Activated CD4-positive, alpha-beta T cell treated with anti-CD3 and anti-CD28 coated beads, Interleukin-2, amount 10 ng/mL, durations not matched to agents 7 days and 5 days (primary cell): ENCODE results near the gene OMG. TPM values are rescaled to one million over a fixed set of nuclear protein-coding genes. Genes with fewer than 3 reads are reported as not detected.
"Not testable (repeated sequence)": the region's sequence is repeated elsewhere in the genome, so short reads cannot be mapped to it uniquely, and the experiment has no call there.

Experiments
- CTCF ChIA-PET: fragments of 350-600 bp; sonication (Branson Sonifier 250); formaldehyde crosslinking; loops from one replicate; lab custom pipeline; 2021; ENCODE audit warnings: antibody characterized with exemption; lab: Charles Lee
- POLR2A ChIA-PET: fragments of 350-600 bp; sonication (Branson Sonifier 250); formaldehyde crosslinking; loops from one replicate; lab custom pipeline; 2021; ENCODE audit warnings: antibody characterized with exemption; lab: Charles Lee
- DNase-seq: peaks from one replicate; pipeline ENCODE4 v3.0.0-alpha.2; 2020
- H3K27ac Mint-ChIP-seq: one replicate; pipeline ENCODE4 v1.8.0; 2021; ENCODE audit warnings: mild to moderate bottlenecking, moderate library complexity, mixed read lengths
- H3K27me3 Mint-ChIP-seq: one replicate; pipeline ENCODE4 v1.8.0; 2021; ENCODE audit warnings: mixed read lengths
- H3K36me3 Mint-ChIP-seq: one replicate; pipeline ENCODE4 v1.8.0; 2021; ENCODE audit warnings: low read depth, mixed read lengths
- H3K4me1 Mint-ChIP-seq: one replicate; pipeline ENCODE4 v1.8.0; 2021; ENCODE audit warnings: mixed read lengths
- H3K4me3 Mint-ChIP-seq: one replicate; pipeline ENCODE4 v1.8.0; 2021; ENCODE audit warnings: mild to moderate bottlenecking, moderate library complexity, mixed read lengths
- H3K9me3 Mint-ChIP-seq: one replicate; pipeline ENCODE4 v1.8.0; 2021; ENCODE audit warnings: mixed read lengths
- total RNA-seq, 2 experiments: library from RNA; stranded (reverse); gene quantifications; one replicate each; pipeline ENCODE4 v1.2.3, GENCODE V29; 2021

Gene OMG
- total RNA-seq, 2 experiments from 2014 or later, result 0.44 to 0.62 TPM

DNA sequence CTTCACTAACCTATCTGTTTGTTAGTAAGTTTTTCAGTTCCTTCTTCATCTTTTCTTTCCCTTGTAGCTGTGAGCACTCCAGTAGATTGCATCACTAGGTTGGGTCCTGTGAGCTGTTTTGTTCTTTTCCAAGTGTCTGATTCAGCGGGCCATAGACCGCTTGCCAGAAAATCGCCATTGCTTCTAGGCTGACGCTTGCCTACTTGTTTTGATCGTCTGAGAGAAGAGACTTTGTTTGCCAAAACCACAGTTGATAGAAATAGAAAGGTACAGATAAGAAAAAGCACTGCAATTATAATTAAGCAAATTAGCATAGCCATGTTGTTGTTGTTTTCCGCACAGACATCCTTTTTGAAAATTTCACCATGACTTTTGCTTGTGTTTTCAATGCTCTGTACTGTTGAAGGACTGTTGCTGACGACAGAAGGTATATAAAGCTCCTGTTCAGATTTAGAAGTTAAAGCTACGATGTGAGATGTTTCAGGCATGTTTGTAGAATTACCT lies 21.3 kb upstream of the OMG start:
- Mint-ChIP-seq H3K4me3 (peak overlapping the region; percentile 80), H3K4me1 (peaks cover 46% of the 10 kb centered on the region), H3K27me3 (no peaks in the 10 kb centered on the region), H3K36me3 (peaks cover 37% of the 10 kb centered on the region), H3K27ac (peak overlapping the region; percentile 94), H3K9me3 (no peaks in the 10 kb centered on the region)
- POLR2A ChIA-PET, result no interaction called here
- CTCF ChIA-PET, result interaction anchor here (0.6 to 1.1 kb wide), 2 partner anchors 71 to 1201 kb away, joined by 3 to 4 read pairs; no protein-coding TSS in a partner anchor
- DNase-seq, result peak; percentile 61

DNA sequence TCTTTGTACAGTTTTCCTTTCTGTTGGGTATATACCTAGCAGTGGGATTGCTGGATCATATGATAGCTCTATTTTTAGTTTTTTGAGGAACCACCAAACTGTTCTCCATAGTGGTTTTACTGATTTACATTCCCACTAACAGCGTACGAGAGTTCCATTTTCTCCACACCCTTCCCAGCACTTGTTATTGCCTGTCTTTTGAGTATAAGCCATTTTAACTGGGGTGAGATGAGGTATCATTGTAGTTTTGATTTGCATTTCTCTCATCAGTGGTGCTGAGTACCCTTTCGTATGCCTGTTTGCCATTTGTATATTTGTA lies 17.7 kb upstream of the OMG start:
- Mint-ChIP-seq H3K27ac (peak overlapping the region; percentile 99), H3K4me1 (peaks cover 36% of the 10 kb centered on the region), H3K4me3 (peak overlapping the region; percentile 85), H3K9me3 (no peaks in the 10 kb centered on the region), H3K27me3 (no peaks in the 10 kb centered on the region), H3K36me3 (peaks cover 47% of the 10 kb centered on the region)
- ChIA-PET POLR2A (no interaction called here), CTCF (no interaction called here)
- DNase-seq, result no peak

DNA sequence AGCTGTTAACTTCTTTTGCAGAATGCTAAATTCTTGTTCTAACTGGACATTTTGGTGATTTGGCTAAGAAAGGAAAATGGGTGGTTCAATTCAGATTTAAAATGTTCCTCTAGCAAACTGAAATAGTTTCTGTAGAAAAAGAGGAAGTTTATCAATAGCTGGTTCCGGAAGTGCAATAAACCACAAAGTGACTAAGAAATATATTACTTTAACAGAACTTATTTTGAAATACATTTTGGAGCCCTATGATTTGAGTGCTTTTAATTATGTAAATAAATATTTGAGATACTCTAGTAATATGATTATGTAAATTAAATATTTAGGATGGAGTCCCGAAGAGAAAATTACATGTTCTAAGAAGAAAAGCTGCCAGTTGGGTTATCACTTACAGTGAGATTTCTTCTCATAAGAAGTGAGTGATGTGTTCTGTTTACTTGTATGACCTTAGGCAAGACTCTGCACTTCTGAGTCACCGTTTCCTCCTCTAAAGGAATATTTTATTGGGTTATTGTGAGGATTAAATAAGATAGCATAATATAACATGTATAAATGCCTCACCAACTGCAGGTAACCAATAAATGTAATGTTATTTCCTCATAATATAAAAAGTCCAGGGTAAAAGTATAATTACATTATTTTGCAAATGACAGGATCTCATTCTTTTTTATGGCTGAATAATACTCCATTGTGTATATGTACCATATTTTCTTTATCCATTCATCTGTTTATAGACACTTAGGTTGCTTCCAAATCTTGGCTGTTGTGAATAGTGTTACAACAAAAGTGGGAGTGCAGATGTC lies 17.1 kb upstream of the OMG start, which contains the start of gene EVI2B:
Gene EVI2B (minus strand): TSS at position 73 of the 800 bp plus-strand sequence. CDS start 8,445 bp downstream, outside the sequence.
- Mint-ChIP-seq H3K4me3 (peak within 1 kb of the TSS; percentile 85), H3K4me1 (peaks cover 42% of the 10 kb centered on the region), H3K36me3 (peaks cover 44% of the 10 kb centered on the region), H3K9me3 (no peaks in the 10 kb centered on the region), H3K27me3 (no peaks in the 10 kb centered on the region), H3K27ac (peak within 1 kb of the TSS; percentile 99)
- peak; percentile 39 for DNase-seq
- ChIA-PET CTCF (interaction anchor here (0.7 to 0.8 kb wide), 2 partner anchors 123 to 184 kb away, joined by 3 read pairs; no protein-coding TSS in a partner anchor), POLR2A (no interaction called here)

GRCh38 chr17:31312223-31312622 lies 15.2 kb upstream of the OMG start:
- POLR2A ChIA-PET, result interaction anchor here (0.6 to 2.5 kb wide), 3 partner anchors 7 to 46 kb away, joined by 3 to 26 read pairs (median 8); partner anchors contain the start of gene EVI2A
- DNase-seq, result peak; percentile 59
- CTCF ChIA-PET, result interaction anchor here (1.0 kb wide), 1 partner anchor 12 kb away, joined by 3 read pairs; no protein-coding TSS in a partner anchor
- Mint-ChIP-seq H3K27ac (peak overlapping the region; percentile 94), H3K4me1 (peaks cover 54% of the 10 kb centered on the region), H3K36me3 (peaks cover 49% of the 10 kb centered on the region), H3K4me3 (peak overlapping the region; percentile 85)
- H3K27me3 Mint-ChIP-seq, H3K9me3 Mint-ChIP-seq: not testable (repeated sequence)

GRCh38 chr17:31311526-31311925 lies 14.5 kb upstream of the OMG start:
- peaks cover 52% of the 10 kb centered on the region for H3K36me3 Mint-ChIP-seq

GRCh38 chr17:31310886-31311285 lies 13.8 kb upstream of the OMG start:
- POLR2A ChIA-PET, result interaction anchor here (0.6 to 2.5 kb wide), 3 partner anchors 8 to 11 kb away, joined by 5 to 26 read pairs (median 8); partner anchors contain the start of gene EVI2A
- peak overlapping the region; percentile 85 for H3K4me3 Mint-ChIP-seq
- H3K27ac Mint-ChIP-seq, result peak overlapping the region; percentile 94
- peaks cover 51% of the 10 kb centered on the region for H3K4me1 Mint-ChIP-seq
- peaks cover 2% of the 10 kb centered on the region for H3K9me3 Mint-ChIP-seq
- no peaks in the 10 kb centered on the region for H3K27me3 Mint-ChIP-seq
- CTCF ChIA-PET, result interaction anchor here (0.6 to 1.3 kb wide), 3 partner anchors 14 to 1110 kb away, joined by 3 to 4 read pairs (median 3); no protein-coding TSS in a partner anchor
- DNase-seq, result peak; percentile 25
- H3K36me3 Mint-ChIP-seq, result peaks cover 56% of the 10 kb centered on the region

More at GRCh38 chr17:31311526-31311925, 14.5 kb upstream of the OMG start:
- ChIA-PET POLR2A (interaction anchor here (1.6 to 2.5 kb wide), 2 partner anchors 8 to 10 kb away, joined by 8 to 26 read pairs; partner anchors contain the start of gene EVI2A), CTCF (interaction anchor here (1.0 to 1.3 kb wide), 2 partner anchors 13 to 26 kb away, joined by 3 read pairs; no protein-coding TSS in a partner anchor)
- H3K27me3 Mint-ChIP-seq, result no peaks in the 10 kb centered on the region
- H3K9me3 Mint-ChIP-seq, result no peaks in the 10 kb centered on the region
- DNase-seq, result no peak
- peak overlapping the region; percentile 85 for H3K4me3 Mint-ChIP-seq
- H3K4me1 Mint-ChIP-seq, result peaks cover 52% of the 10 kb centered on the region
- H3K27ac Mint-ChIP-seq, result peak overlapping the region; percentile 94

DNA sequence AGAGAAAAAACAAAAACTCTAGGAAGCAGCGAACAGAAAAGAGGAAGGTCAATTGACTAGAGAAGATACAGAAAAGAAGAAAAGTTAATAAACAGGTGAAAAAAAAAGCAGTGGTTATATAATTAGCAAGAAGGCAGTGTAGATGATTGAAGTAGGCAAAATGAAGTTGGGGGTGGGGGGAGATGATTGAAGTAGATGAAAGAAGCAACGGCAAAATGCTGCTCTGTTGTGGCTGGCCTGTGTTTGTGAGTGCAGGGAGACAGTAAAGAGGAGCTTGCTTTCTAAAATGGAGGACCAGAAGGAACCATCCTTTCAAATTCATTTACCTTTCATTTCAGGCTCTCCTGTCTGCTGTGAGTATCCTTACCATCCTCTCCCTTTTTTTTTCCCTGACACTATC lies 13.2 kb upstream of the OMG start:
- peak; percentile 84 for DNase-seq
- no peaks in the 10 kb centered on the region for H3K27me3 Mint-ChIP-seq
- peaks cover 3% of the 10 kb centered on the region for H3K9me3 Mint-ChIP-seq
- peaks cover 49% of the 10 kb centered on the region for H3K4me1 Mint-ChIP-seq
- peaks cover 58% of the 10 kb centered on the region for H3K36me3 Mint-ChIP-seq
- ChIA-PET POLR2A (interaction anchor here (0.6 to 2.5 kb wide), 2 partner anchors 8 to 9 kb away, joined by 5 to 26 read pairs; no protein-coding TSS in a partner anchor), CTCF (interaction anchor here (0.6 to 1.3 kb wide), 3 partner anchors 15 to 1111 kb away, joined by 3 to 4 read pairs (median 3); no protein-coding TSS in a partner anchor)
- peak overlapping the region; percentile 94 for H3K27ac Mint-ChIP-seq
- H3K4me3 Mint-ChIP-seq, result peak overlapping the region; percentile 85

- Mint-ChIP-seq H3K4me1 (peaks cover 47% of the 10 kb centered on the region), H3K9me3 (peaks cover 7% of the 10 kb centered on the region), H3K27me3 (no peaks in the 10 kb centered on the region), H3K4me3 (peak overlapping the region; percentile 85), H3K36me3 (peaks cover 65% of the 10 kb centered on the region), H3K27ac (peak overlapping the region; percentile 94)
- ChIA-PET CTCF (interaction anchor here (0.5 to 1.2 kb wide), 2 partner anchors 15 to 25 kb away, joined by 4 read pairs; no protein-coding TSS in a partner anchor), POLR2A (no interaction called here)
- DNase-seq, result no peak
Observed at GRCh38 chr17:31309556-31309955, 12.5 kb upstream of the OMG start.

DNA sequence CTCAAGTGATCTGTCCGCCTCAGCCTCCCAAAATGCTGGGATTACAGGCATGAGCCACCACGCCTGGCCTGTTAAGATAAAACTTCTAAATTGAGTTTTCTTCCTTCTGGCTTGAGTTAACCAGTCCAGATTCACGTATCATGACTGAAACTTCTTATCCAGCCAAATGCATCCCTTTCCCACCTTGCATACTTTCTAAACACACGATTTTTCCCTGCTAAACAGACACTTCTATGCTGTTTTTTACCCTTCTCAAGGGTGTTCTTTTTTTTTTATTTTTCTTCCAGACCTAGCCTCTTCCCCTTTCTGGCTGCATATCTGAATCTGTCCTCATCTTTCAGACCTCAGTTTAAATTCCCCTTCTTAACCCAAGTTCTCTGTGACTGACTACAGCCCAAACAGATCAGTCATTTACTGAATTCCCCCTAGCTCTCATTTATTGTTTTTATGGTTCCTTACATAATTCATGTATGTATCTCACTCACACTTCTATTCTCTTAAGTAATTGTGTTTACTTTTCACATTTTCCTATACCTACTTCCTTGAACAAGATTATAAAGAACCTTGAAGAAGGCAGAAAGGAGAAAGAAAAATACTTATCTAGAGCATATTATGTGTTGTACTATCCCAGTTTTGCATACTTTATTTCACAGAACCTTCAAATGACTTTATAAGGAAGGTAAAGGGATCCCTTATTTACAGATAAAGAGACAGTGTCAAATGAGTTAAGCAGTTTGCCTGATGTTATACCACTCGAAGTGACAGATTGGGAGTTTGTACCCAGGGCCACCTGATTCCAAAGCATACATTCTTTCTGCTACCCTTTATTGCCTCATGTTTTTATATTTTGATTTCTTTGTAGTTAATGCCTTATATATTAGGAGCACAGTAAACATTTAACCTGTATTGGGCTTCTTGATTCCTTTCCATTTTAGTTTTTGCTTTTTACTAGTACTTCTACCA lies 11.6 kb upstream of the OMG start:
- DNase-seq, result no peak
- no peaks in the 10 kb centered on the region for H3K27me3 Mint-ChIP-seq
- ChIA-PET CTCF (interaction anchor here (0.5 to 0.8 kb wide), 2 partner anchors 24 to 64 kb away, joined by 4 read pairs; no protein-coding TSS in a partner anchor), POLR2A (no interaction called here)
- peak overlapping the region; percentile 85 for H3K4me3 Mint-ChIP-seq
- H3K36me3 Mint-ChIP-seq, result peaks cover 71% of the 10 kb centered on the region
- peaks cover 47% of the 10 kb centered on the region for H3K4me1 Mint-ChIP-seq
- peak overlapping the region; percentile 94 for H3K27ac Mint-ChIP-seq
- H3K9me3 Mint-ChIP-seq, result peaks cover 10% of the 10 kb centered on the region

- Mint-ChIP-seq H3K9me3 (peaks cover 10% of the 10 kb centered on the region), H3K27me3 (no peaks in the 10 kb centered on the region), H3K36me3 (peaks cover 81% of the 10 kb centered on the region), H3K4me3 (peak overlapping the region; percentile 85), H3K27ac (peak overlapping the region; percentile 94), H3K4me1 (peaks cover 48% of the 10 kb centered on the region)
- CTCF ChIA-PET, result no interaction called here
- POLR2A ChIA-PET, result no interaction called here
- no peak for DNase-seq
Observed at GRCh38 chr17:31307640-31308039, 10.6 kb upstream of the OMG start.

GRCh38 chr17:31299624-31300023 lies 2.6 kb upstream of the OMG start:
- Mint-ChIP-seq H3K4me1 (peaks cover 7% of the 10 kb centered on the region), H3K27me3 (no peaks in the 10 kb centered on the region), H3K4me3 (no peak overlapping the region), H3K9me3 (peaks cover 3% of the 10 kb centered on the region), H3K27ac (no peak overlapping the region), H3K36me3 (peaks cover 28% of the 10 kb centered on the region)
- no peak for DNase-seq
- POLR2A ChIA-PET, result no interaction called here
- CTCF ChIA-PET, result no interaction called here

- peaks cover 2% of the 10 kb centered on the region for H3K4me1 Mint-ChIP-seq
- CTCF ChIA-PET, result no interaction called here
- peaks cover 6% of the 10 kb centered on the region for H3K36me3 Mint-ChIP-seq
- no peaks in the 10 kb centered on the region for H3K27me3 Mint-ChIP-seq
- H3K27ac Mint-ChIP-seq, result no peak overlapping the region
- no peaks in the 10 kb centered on the region for H3K9me3 Mint-ChIP-seq
- no peak for DNase-seq
- POLR2A ChIA-PET, result no interaction called here
- H3K4me3 Mint-ChIP-seq, result no peak overlapping the region
Observed at GRCh38 chr17:31296142-31296541, 897 bp downstream of the OMG start.
